Activated CD8-positive, alpha-beta T cell treated with anti-CD3 and anti-CD28 coated beads, Interleukin-2, amount 10 ng/mL, durations not matched to agents 7 days and 5 days (primary cell): ENCODE data around the gene PARM1. TPM values are rescaled to one million over a fixed set of nuclear protein-coding genes. Genes with fewer than 3 reads are reported as not detected.

Source experiments
- ATAC-seq: fragments of 150-1000 bp; cut with Tn5 transposase; one replicate; pipeline ENCODE4 v1.10.0; 2021; ENCODE audit warnings: moderate library complexity
- CTCF ChIA-PET: fragments of 350-600 bp; sonication (Branson Sonifier 250); formaldehyde crosslinking; loops from one replicate; lab custom pipeline; 2021; ENCODE audit warnings: antibody characterized with exemption; lab: Charles Lee
- POLR2A ChIA-PET: fragments of 350-600 bp; sonication (Branson Sonifier 250); formaldehyde crosslinking; loops from one replicate; lab custom pipeline; 2021; ENCODE audit warnings: antibody characterized with exemption; lab: Charles Lee
- DNase-seq: peaks from one replicate; pipeline ENCODE4 v3.0.0-alpha.2; 2020
- H3K27ac Mint-ChIP-seq: one replicate; pipeline ENCODE4 v1.8.0; 2021; ENCODE audit warnings: mild to moderate bottlenecking, mixed read lengths
- H3K27me3 Mint-ChIP-seq: one replicate; pipeline ENCODE4 v1.8.0; 2021; ENCODE audit warnings: low read depth, mixed read lengths
- H3K36me3 Mint-ChIP-seq: one replicate; pipeline ENCODE4 v1.8.0; 2021; ENCODE audit warnings: low read depth, mixed read lengths
- H3K4me1 Mint-ChIP-seq: one replicate; pipeline ENCODE4 v1.8.0; 2021; ENCODE audit warnings: low read depth, mixed read lengths
- H3K4me3 Mint-ChIP-seq: one replicate; pipeline ENCODE4 v1.8.0; 2021; ENCODE audit warnings: mild to moderate bottlenecking, mixed read lengths
- H3K9me3 Mint-ChIP-seq: one replicate; pipeline ENCODE4 v1.8.0; 2022; ENCODE audit warnings: mixed read lengths; ENCODE audit not compliant: insufficient read depth
- total RNA-seq, 2 experiments: library from RNA; stranded (reverse); gene quantifications; one replicate each; pipeline ENCODE4 v1.2.3, GENCODE V29; 2021

PARM1 gene
- total RNA-seq, 2 experiments from 2014 or later: not detected

DNA sequence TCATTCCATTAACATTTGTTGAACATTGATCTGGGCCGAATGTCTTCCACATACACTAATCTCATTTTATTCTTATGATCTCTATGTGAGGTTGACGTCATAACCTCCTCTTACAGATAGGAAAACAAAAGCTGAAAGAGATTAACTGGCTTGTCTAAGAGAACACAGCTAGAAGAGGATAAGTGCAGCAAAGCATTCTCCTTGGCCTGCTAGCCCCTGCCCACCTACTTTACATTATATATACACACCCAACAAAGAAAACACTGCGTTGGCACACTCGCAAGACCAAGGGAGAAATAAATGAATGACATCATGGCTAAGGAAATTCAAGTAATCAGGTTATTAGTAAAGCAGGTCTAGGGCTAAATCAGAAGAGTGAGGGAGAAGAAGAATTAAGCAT, 138.4 kb downstream of the PARM1 start:
- ChIA-PET POLR2A (no interaction called here), CTCF (no interaction called here)
- no peaks in the 10 kb centered on the region for H3K4me1 Mint-ChIP-seq
- H3K4me3 Mint-ChIP-seq: no peak overlapping the region
- no peak overlapping the region for H3K27ac Mint-ChIP-seq
- ATAC-seq: no peak
- no peaks in the 10 kb centered on the region for H3K36me3 Mint-ChIP-seq
- no peaks in the 10 kb centered on the region for H3K9me3 Mint-ChIP-seq
- DNase-seq: no peak
- H3K27me3 Mint-ChIP-seq: no peaks in the 10 kb centered on the region

DNA sequence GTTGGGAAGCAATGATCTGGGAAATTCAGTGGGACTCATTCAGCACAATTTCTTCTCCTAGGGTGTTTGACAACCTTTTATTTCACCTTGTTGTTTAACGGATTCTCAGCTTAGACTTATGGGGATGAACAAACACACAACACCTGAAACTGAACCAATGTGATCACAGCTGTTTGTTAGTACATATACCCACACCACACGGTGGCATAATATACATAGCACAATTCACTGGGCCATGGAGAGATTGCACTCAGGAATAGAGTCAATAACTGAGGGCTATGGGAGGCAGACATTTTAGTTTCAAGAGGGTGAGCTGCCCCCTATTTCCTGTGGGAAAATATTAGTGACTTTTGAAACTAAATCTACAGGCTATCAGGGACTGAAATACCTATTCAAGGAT, 148.0 kb downstream of the PARM1 start:
- H3K27ac Mint-ChIP-seq: no peak overlapping the region
- DNase-seq: no peak
- ATAC-seq: no peak
- CTCF ChIA-PET: no interaction called here
- H3K27me3 Mint-ChIP-seq: no peaks in the 10 kb centered on the region
- H3K4me1 Mint-ChIP-seq: no peaks in the 10 kb centered on the region
- POLR2A ChIA-PET: no interaction called here
- no peaks in the 10 kb centered on the region for H3K9me3 Mint-ChIP-seq
- no peaks in the 10 kb centered on the region for H3K36me3 Mint-ChIP-seq
- no peak overlapping the region for H3K4me3 Mint-ChIP-seq

DNA sequence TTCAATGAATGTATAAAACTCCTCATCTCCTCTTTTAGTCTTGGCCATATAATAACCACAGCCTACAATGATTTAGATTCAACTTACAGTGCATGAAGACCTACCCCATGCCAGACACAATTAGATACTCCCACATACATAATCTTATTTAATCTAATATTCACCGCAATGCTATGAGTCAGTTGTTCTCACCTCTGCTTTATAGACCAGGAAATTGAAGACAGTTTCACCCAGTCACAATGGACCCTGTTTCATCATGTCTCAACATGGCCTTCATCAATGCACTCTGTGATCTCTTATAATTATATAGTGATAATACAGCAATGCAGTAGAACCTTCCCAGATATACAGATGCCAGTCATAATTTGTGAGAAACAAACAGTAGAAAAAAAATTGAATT, 148.6 kb downstream of the PARM1 start:
- CTCF ChIA-PET: no interaction called here

DNA sequence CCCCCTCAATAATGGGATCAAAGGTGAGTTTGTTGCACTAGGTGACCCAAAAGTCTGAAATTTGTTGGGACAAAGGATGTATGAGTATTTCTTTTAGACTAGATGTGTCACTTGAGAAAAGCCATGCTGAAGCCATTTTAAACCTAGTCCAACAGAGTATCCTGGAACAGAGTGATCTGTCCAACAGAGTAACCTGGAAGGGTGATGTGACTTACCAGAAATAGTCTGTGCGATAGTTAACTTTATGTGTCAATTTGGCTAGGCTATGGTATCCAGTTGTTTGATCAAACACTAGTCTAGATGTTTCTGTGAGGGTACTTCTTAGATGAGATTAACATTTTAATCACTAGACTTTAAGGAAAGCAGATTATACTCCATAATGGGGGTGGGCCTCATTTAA, 154.5 kb downstream of the PARM1 start:
- Mint-ChIP-seq H3K36me3 (no peaks in the 10 kb centered on the region), H3K4me3 (no peak overlapping the region), H3K9me3 (no peaks in the 10 kb centered on the region), H3K4me1 (no peaks in the 10 kb centered on the region), H3K27me3 (no peaks in the 10 kb centered on the region), H3K27ac (no peak overlapping the region)
- CTCF ChIA-PET: no interaction called here
- ATAC-seq (no peak), DNase-seq (no peak)
- POLR2A ChIA-PET: no interaction called here

More for the DNA sequence above, 148.6 kb downstream of the PARM1 start:
- Mint-ChIP-seq H3K4me3 (no peak overlapping the region), H3K4me1 (no peaks in the 10 kb centered on the region), H3K27me3 (no peaks in the 10 kb centered on the region), H3K9me3 (no peaks in the 10 kb centered on the region), H3K36me3 (no peaks in the 10 kb centered on the region), H3K27ac (no peak overlapping the region)
- no peak for DNase-seq
- ATAC-seq: no peak
- POLR2A ChIA-PET: no interaction called here

DNA sequence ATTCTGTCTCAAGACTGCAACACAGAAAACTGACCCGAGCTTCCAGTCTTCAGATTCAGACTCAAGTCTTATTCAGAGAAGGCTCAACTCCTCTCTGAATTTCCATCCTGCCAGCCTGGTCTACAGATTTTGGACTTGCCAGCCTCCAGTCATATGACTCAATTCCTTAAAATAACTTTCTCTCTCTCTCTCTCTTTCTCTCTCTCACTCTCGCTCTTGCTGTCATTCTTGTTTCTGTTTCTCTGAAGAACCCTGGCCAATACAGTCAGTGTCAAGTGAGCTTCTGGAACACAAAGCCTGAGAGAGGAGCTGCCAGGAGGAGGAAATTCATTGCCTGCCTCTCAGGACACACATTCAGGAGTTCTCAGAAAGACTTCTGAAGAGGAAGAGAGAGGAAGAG, 154.9 kb downstream of the PARM1 start:
- H3K36me3 Mint-ChIP-seq: no peaks in the 10 kb centered on the region
- no peak overlapping the region for H3K4me3 Mint-ChIP-seq
- no peak for ATAC-seq
- H3K9me3 Mint-ChIP-seq: no peaks in the 10 kb centered on the region
- no peak overlapping the region for H3K27ac Mint-ChIP-seq
- H3K27me3 Mint-ChIP-seq: no peaks in the 10 kb centered on the region
- no peak for DNase-seq
- H3K4me1 Mint-ChIP-seq: no peaks in the 10 kb centered on the region
- CTCF ChIA-PET: no interaction called here
- POLR2A ChIA-PET: no interaction called here

DNA sequence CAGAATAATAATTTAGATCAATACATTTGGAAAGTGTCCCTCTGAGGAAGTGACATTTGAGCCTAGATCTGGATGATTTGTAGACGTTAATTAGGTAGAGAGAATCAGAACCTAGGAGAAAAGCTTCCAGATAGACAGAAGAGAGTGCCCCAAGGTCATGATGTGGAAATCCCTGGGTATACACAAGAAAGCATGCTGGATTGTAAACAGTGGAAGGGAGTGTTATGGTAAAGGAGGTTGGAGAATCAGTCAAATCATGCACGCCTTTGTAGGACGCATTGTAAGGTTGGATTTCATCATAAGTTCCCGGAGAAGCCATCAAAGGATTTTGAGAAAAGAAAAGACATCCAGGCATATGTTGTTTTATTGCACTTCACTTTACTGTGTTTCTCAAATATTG, 156.3 kb downstream of the PARM1 start:
- Mint-ChIP-seq H3K27ac (no peak overlapping the region), H3K9me3 (no peaks in the 10 kb centered on the region), H3K36me3 (no peaks in the 10 kb centered on the region), H3K4me1 (no peaks in the 10 kb centered on the region), H3K27me3 (no peaks in the 10 kb centered on the region), H3K4me3 (no peak overlapping the region)
- DNase-seq (no peak), ATAC-seq (no peak)
- ChIA-PET CTCF (no interaction called here), POLR2A (no interaction called here)

DNA sequence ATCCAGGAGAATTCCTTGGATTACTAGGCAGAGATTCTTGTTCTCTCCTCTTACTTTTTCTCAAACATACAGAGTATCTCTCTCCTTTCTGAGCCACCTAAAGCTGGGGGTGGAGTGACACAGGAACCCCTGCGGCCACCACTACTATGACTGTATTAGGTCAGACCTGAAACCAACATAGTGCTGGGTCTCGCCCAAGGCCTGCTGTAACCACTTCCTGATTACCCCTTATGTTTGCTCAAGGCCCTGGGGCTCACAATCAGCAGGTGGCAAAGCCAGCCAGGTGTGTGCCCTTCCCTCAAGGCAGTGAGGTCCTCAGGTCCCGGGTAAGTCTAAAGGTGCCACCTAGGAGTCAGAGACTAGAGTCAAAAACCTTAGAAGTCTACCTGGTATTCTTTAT, 166.4 kb downstream of the PARM1 start:
- ATAC-seq (no peak), DNase-seq (no peak)
- POLR2A ChIA-PET: no interaction called here
- Mint-ChIP-seq H3K9me3 (peaks cover 3% of the 10 kb centered on the region), H3K27me3 (no peaks in the 10 kb centered on the region), H3K4me1 (no peaks in the 10 kb centered on the region), H3K27ac (no peak overlapping the region), H3K4me3 (no peak overlapping the region), H3K36me3 (no peaks in the 10 kb centered on the region)
- CTCF ChIA-PET: no interaction called here

Other genes with a start within 250 kb of the PARM1 start
- not detected for gene BTC, start 138.6 kb upstream of the PARM1 start, total RNA-seq